Stimulated activated CD8-positive, alpha-beta memory T cell treated with anti-CD3 and anti-CD28 coated beads, Interleukin-15, amount 100 ng/mL, for 1 hour (primary cell): Measurements from ENCODE around the gene OR11H6.
"Not testable (repeated sequence)": the region's sequence is repeated elsewhere in the genome, so short reads cannot be mapped to it uniquely, and the experiment has no call there.

Experiments
- DNase-seq: peaks from one replicate; pipeline ENCODE4 v3.0.0-alpha.2; 2020; ENCODE audit warnings: low read depth

Gene OR11H6, protein sequence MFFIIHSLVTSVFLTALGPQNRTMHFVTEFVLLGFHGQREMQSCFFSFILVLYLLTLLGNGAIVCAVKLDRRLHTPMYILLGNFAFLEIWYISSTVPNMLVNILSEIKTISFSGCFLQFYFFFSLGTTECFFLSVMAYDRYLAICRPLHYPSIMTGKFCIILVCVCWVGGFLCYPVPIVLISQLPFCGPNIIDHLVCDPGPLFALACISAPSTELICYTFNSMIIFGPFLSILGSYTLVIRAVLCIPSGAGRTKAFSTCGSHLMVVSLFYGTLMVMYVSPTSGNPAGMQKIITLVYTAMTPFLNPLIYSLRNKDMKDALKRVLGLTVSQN

DNA sequence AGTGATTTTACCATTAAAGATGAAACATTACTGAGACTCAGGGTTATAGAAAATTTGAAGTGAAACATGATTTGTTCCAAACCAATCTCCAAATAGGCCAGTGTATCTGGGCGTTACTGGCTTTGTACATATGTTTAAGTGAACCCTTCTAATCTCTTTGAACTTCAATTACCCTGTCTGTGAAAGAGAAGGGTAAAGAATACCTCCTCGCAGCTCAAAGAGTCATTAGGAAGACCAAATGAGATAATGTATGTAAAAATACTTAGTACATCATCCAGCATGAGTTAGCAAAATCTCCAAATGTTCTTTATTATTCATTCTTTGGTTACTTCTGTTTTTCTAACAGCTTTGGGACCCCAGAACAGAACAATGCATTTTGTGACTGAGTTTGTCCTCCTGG, at the start of gene OR11H6:
TSS of gene OR11H6 (plus strand) at position 301 of the 400 bp plus-strand sequence. CDS start at position 301, 0 bp downstream.
- DNase-seq, result no peak

- not testable (repeated sequence) for DNase-seq
These were observed 49.3 kb upstream of the OR11H6 start for GRCh38 chr14:20174205-20174604.

DNA sequence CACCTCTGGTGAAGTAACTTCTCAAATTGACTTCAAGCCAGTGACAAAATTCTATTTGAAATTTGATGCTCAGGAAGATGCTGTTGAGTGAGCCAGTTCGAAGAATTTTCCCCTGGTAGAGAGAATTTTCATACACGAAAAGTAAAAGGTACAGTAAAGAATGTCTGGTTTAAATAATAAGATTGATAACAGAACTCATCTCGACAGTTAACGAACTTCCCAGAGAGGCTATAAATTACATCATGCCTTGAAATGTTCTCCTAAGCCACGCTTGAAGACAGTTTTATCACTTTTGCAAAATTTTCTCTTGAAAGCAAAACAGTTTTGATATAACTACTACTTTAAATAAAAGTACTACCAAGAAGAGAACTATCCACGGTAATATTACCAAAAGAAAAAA, 47.2 kb upstream of the OR11H6 start:
- DNase-seq, result no peak

GRCh38 chr14:20177433-20177974, 46.0 kb upstream of the OR11H6 start:
- DNase-seq, result no peak

GRCh38 chr14:20179218-20179617, 44.3 kb upstream of the OR11H6 start:
- DNase-seq, result no peak

- no peak for DNase-seq
These were observed 43.6 kb upstream of the OR11H6 start for GRCh38 chr14:20179880-20180279.

DNA sequence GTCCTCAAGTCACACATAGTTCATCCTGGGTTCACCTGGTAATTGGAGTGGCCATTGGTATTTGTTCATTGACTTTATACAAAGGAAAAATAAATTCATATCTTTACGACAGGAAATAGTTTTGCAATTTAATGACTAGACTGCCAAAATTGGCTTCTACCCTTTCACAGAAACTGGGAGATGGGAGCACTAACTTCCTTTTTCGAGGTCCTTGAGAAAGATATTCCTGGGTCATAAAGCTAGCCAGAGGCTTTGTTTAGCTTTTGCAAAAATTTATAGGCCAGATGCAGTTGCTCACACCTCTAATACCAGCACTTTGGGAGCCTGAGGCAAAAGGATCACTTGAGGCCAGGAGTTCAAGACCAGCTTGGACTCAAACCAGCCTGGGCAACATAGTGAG, 43.0 kb upstream of the OR11H6 start:
- no peak for DNase-seq

- no peak for DNase-seq
These were observed 39.3 kb upstream of the OR11H6 start for GRCh38 chr14:20184181-20184580.

DNA sequence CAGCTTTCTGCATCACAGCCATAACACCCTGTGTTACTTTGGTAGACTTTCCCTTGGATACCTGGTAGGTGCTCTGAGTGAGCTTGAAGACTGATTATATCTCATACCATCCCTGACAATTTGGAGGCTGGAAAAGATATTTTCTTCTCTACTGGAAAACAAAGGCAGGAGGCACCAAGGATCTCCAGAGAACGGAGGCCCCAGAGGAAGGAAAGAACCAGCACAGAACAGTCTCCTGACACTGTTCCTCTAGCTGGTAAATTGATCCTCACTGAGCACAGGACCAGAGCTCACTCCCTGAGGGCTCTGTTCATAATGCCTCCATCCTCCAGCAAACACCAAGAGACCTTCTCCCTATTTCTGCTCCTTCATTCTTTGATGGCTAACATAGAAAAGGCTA, 32.9 kb upstream of the OR11H6 start, which contains the start of gene OR11G2:
TSS of gene OR11G2 (plus strand) at position 301 of the 400 bp plus-strand sequence. CDS start 6,542 bp downstream, outside the sequence.
- DNase-seq, result no peak

GRCh38 chr14:20191396-20191795, 32.1 kb upstream of the OR11H6 start:
- DNase-seq, result no peak

- no peak for DNase-seq
These were observed 29.4 kb upstream of the OR11H6 start for GRCh38 chr14:20194101-20194500.

GRCh38 chr14:20195170-20195569, 28.3 kb upstream of the OR11H6 start:
- not testable (repeated sequence) for DNase-seq

DNA sequence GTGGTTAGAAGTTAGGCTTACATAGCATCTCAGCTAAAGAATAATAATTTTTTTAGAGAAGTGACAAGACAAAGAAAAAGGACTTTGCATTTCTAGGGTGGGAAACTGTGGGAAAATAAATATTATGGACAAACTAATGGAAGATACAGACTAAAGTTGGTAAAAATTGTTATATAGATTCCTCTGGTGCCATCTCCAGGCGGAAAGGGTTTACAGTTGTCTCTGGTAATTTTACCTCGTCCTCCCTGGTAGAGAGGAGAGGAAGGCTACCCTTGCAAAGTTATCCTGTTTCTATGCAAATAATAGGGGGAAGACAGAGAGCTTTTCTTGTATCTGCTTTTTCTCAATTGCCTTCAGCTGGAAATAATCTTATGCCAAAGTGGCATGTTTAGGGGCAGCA, 27.6 kb upstream of the OR11H6 start:
- no peak for DNase-seq

DNA sequence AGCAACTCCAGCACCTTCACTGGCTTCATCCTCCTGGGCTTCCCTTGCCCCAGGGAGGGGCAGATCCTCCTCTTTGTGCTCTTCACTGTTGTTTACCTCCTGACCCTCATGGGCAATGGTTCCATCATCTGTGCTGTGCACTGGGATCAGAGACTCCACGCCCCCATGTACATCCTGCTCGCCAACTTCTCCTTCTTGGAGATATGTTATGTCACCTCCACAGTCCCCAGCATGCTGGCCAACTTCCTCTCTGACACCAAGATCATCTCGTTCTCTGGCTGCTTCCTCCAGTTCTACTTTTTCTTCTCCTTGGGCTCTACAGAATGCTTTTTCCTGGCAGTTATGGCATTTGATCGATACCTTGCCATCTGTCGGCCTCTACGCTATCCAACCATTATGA, 26.1 kb upstream of the OR11H6 start:
- no peak for DNase-seq

DNA sequence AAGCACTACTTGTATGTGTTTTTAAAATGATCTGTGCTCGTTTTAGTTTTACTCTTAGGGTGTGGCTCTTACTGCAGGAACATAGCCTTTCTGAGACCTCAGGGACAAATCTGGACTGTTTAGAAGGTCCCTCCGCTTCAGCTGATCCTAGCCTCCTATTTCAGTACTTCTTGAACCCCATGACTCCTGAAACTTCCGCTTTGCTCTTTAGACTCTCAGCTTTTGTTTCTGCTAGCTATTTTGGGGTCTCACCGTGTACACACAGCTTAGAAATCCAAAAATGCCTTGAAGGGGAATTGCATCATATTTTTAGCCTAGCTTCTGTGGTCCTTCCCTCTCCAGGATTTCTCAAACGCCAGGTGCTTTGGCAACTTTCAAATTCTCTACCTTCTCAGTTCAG, 24.5 kb upstream of the OR11H6 start:
- no peak for DNase-seq

DNA sequence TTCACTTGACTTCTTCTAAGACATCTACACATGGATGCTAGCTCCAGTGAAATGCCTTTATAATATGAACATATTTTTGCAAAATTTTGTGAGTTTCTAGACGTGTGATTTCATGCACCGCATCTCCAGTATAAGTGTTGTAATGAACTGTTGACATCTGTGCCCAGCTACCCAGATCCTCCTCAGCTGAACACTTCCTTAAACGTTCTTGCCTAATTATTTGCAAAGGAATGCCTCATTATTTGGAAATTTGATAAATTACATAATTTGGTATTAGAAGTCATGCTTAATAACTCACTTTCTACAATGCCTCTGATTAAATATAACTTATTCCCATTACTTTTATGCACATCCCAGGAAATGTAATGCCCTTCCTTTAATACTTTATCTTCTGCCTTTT, 18.8 kb upstream of the OR11H6 start:
- no peak for DNase-seq

DNA sequence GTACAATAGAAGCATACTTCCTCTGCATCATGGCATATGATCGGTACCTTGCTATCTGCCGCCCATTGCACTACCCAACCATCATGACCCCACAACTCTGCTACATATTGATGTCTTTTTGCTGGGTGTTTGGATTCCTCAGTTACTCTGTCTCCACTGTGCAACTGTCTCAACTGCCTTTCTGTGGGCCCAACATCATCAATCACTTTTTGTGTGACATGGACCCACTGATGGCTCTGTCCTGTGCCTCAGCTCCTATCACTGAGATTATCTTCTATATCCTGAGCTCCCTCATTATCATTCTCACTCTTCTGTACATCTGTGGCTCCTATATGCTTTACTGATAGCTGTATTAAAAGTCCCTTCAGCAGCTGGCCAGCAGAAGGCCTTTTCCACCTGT, 13.9 kb upstream of the OR11H6 start:
- DNase-seq, result no peak

GRCh38 chr14:20212406-20212805, 11.1 kb upstream of the OR11H6 start:
- not testable (repeated sequence) for DNase-seq

DNA sequence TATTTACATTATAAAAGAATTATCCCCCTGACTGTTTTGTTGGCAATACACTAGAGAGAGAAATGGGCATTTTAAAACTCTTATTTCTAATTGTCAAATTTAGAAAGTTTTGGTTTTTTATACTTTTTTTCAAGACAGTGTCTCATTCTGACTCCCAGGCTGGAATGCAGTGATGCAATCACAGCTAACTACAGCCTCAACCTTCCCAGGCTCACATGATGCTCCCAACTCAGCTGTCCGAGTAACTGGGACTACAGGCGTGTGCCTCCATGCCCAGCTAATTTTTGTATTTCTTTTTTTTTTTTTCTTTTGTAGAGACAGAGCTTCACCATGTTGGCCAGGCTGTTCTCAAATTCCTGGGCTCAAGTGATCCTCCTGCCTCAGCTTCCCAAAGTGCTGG, 8.3 kb upstream of the OR11H6 start:
- DNase-seq, result no peak

GRCh38 chr14:20219033-20219432, 4.5 kb upstream of the OR11H6 start:
- no peak for DNase-seq

DNA sequence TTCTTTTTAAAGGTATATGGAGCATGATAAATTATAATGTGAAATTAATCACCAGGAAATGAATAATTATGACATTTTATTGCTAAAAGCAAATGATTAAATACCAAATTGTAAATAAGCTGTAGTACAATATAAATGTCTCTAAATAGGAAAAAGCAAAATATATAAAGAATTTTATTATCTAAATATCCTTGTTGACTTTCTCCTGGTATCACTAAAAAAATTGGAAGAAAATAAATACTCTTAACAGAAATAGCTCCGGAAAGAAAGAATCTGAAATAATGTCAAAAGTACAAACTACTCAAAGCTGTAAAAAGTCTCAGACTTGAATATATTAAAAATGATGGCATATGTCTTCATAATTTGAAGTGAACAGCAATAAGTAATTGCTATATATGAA, 5.2 kb downstream of the OR11H6 start, which contains the start of gene OR11H7:
TSS of gene OR11H7 (plus strand) at position 301 of the 400 bp plus-strand sequence.
- DNase-seq, result no peak

DNA sequence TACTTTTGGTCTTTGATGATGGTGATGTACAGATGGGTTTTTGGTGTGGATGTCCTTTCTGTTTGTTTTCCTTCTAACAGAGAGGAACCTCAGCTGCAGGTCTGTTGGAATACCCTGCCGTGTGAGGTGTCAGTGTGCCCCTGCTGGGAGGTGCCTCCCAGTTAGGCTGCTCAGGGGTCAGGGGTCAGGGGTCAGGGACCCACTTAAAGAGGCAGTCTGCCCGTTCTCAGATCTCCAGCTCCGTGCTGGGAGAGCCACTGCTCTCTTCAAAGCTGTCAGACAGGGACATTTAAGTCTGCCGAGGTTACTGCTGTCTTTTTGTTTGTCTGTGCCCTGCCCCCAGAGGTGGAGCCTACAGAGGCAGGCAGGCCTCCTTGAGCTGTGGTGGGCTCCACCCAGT, 11.9 kb downstream of the OR11H6 start:
- DNase-seq, result not testable (repeated sequence)

GRCh38 chr14:20247646-20248246, 24.2 kb downstream of the OR11H6 start:
- DNase-seq, result no peak
